Islet precursor cell (in vitro differentiated cells): Measurements from ENCODE around the gene PILRB.
A peak's percentile ranks its signal among the peaks of the same experiment; 100 is the strongest.
"Not testable (repeated sequence)": the region's sequence is repeated elsewhere in the genome, so short reads cannot be mapped to it uniquely, and the experiment has no call there.

Experiments used
- DNase-seq: peaks from one replicate; pipeline ENCODE4 v3.0.0-alpha.2; 2018

PILRB gene

GRCh38 chr7:100380196-100380595 lies 22.3 kb downstream of the PILRB start:
- no peak for DNase-seq

- DNase-seq = not testable (repeated sequence)
Observed at GRCh38 chr7:100381531-100382233, 23.8 kb downstream of the PILRB start.

- not testable (repeated sequence) for DNase-seq
Observed at GRCh38 chr7:100382234-100382853, 24.4 kb downstream of the PILRB start.

- DNase-seq = no peak
Observed at GRCh38 chr7:100384628-100385294, 26.8 kb downstream of the PILRB start.

- DNase-seq = no peak
Observed at GRCh38 chr7:100386940-100387339, 29.0 kb downstream of the PILRB start.

GRCh38 chr7:100387695-100388094 lies 29.8 kb downstream of the PILRB start:
- no peak for DNase-seq

- peak; percentile 52 for DNase-seq
Observed at GRCh38 chr7:100389437-100390088, 31.6 kb downstream of the PILRB start.

GRCh38 chr7:100390286-100391009 lies 32.5 kb downstream of the PILRB start:
- no peak for DNase-seq

GRCh38 chr7:100393233-100393905 lies 35.5 kb downstream of the PILRB start:
- no peak for DNase-seq

GRCh38 chr7:100394077-100394476 lies 36.2 kb downstream of the PILRB start:
- DNase-seq = no peak

- DNase-seq = no peak
Observed at GRCh38 chr7:100396421-100396982, 38.6 kb downstream of the PILRB start.

- DNase-seq = no peak
Observed at GRCh38 chr7:100397315-100398081, 39.6 kb downstream of the PILRB start.

- DNase-seq = no peak
Observed at GRCh38 chr7:100398239-100398638, 40.3 kb downstream of the PILRB start.

GRCh38 chr7:100400041-100400440 lies 42.1 kb downstream of the PILRB start:
- no peak for DNase-seq

- DNase-seq = peak; percentile 85
Observed at GRCh38 chr7:100400656-100401055, 42.7 kb downstream of the PILRB start.

- DNase-seq = no peak
Observed at GRCh38 chr7:100401811-100402210, 43.9 kb downstream of the PILRB start.

- no peak for DNase-seq
Observed at GRCh38 chr7:100402241-100402640, 44.3 kb downstream of the PILRB start.

GRCh38 chr7:100406767-100407166 lies 48.9 kb downstream of the PILRB start:
- no peak for DNase-seq

- peak; percentile 73 for DNase-seq
Observed at GRCh38 chr7:100407285-100408180, 49.6 kb downstream of the PILRB start.

- DNase-seq = no peak
Observed at GRCh38 chr7:100411101-100411500, 53.2 kb downstream of the PILRB start.
